Stimulated activated CD8-positive, alpha-beta memory T cell treated with anti-CD3 and anti-CD28 coated beads, Interleukin-12 subunit alpha, Interleukin-12 subunit beta, amount 100 ng/mL, for 4 hours (primary cell): ENCODE data around the gene PRRT1B.
A peak's percentile ranks its signal among the peaks of the same experiment; 100 is the strongest.
"Not testable (repeated sequence)": the region's sequence is repeated elsewhere in the genome, so short reads cannot be mapped to it uniquely, and the experiment has no call there.

Experiments used
- DNase-seq: peaks from one replicate; pipeline ENCODE4 v3.0.0-alpha.2; 2020; ENCODE audit warnings: low read depth

PRRT1B gene

GRCh38 chr9:131545003-131545785, at the start of gene PRRT1B:
PRRT1B (plus strand) TSS chr9:131545523; CDS start chr9:131545616, 93 bp downstream.
- no peak for DNase-seq

- DNase-seq: no peak
Observed at GRCh38 chr9:131495785-131496184, 49.5 kb upstream of the PRRT1B start.

GRCh38 chr9:131496844-131497405, 48.4 kb upstream of the PRRT1B start:
- no peak for DNase-seq

- DNase-seq: no peak
Observed at GRCh38 chr9:131499254-131499767, 46.0 kb upstream of the PRRT1B start.

GRCh38 chr9:131500377-131500776, 44.9 kb upstream of the PRRT1B start:
- DNase-seq: peak; percentile 36

GRCh38 chr9:131500939-131501541, 44.3 kb upstream of the PRRT1B start:
- DNase-seq: peak; percentile 21

- DNase-seq: peak; percentile 77
Observed at GRCh38 chr9:131502781-131503625, 42.3 kb upstream of the PRRT1B start, which contains the start of gene POMT1. POMT1 (plus strand) TSS chr9:131502918; CDS start chr9:131504219, 1,301 bp downstream.

GRCh38 chr9:131503626-131504465, 41.5 kb upstream of the PRRT1B start:
- DNase-seq: no peak

- no peak for DNase-seq
Observed at GRCh38 chr9:131505012-131505411, 40.3 kb upstream of the PRRT1B start.

GRCh38 chr9:131511416-131511815, 33.9 kb upstream of the PRRT1B start:
- no peak for DNase-seq

- DNase-seq: no peak
Observed at GRCh38 chr9:131511880-131512279, 33.4 kb upstream of the PRRT1B start.

- no peak for DNase-seq
Observed at GRCh38 chr9:131513177-131513576, 32.1 kb upstream of the PRRT1B start.

GRCh38 chr9:131515559-131516031, 29.7 kb upstream of the PRRT1B start:
- DNase-seq: not testable (repeated sequence)

GRCh38 chr9:131516100-131516499, 29.2 kb upstream of the PRRT1B start:
- DNase-seq: no peak

GRCh38 chr9:131516930-131517329, 28.4 kb upstream of the PRRT1B start:
- DNase-seq: no peak

GRCh38 chr9:131517761-131518190, 27.5 kb upstream of the PRRT1B start:
- no peak for DNase-seq

GRCh38 chr9:131518553-131518952, 26.8 kb upstream of the PRRT1B start:
- DNase-seq: no peak

GRCh38 chr9:131520503-131520902, 24.8 kb upstream of the PRRT1B start:
- no peak for DNase-seq

- DNase-seq: no peak
Observed at GRCh38 chr9:131521203-131521602, 24.1 kb upstream of the PRRT1B start.

- DNase-seq: no peak
Observed at GRCh38 chr9:131521822-131522221, 23.5 kb upstream of the PRRT1B start.
